Heart right ventricle (tissue), 16 donors: Measurements from ENCODE around the gene ATM. TPM values are rescaled to one million over a fixed set of nuclear protein-coding genes. Genes with fewer than 3 reads are reported as not detected.
"Not testable (repeated sequence)": the region's sequence is repeated elsewhere in the genome, so short reads cannot be mapped to it uniquely, and the experiment has no call there.

ENCODE experiments used
- ATAC-seq, 8 donors: fragments of 200-7000 bp; cut with Tn5 transposase; one replicate each; pipeline ENCODE4 v1.9.1; 2020; ENCODE audit warnings: mild to moderate bottlenecking in 8 of 8, moderate library complexity in 8 of 8, moderate number of reproducible peaks in 1 of 8
- DNase-seq, 2 donors: peaks; one replicate each; pipeline ENCODE4 v3.0.0-alpha.2; 2020
- H3K27ac ChIP-seq, 10 donors: fragments of 200-600 bp; sonication (generic) in 2 of 10; one replicate each; pipeline versions ENCODE4 v1.5.0 to v1.8.0; 2020 to 2022; ENCODE audit warnings: mild to moderate bottlenecking in 3 of 10
- H3K27me3 ChIP-seq, 7 donors: fragments of 200-600 bp; one replicate each; pipeline ENCODE4 v1.8.0; 2021 to 2022; ENCODE audit warnings: mild to moderate bottlenecking in 2 of 7
- H3K36me3 ChIP-seq, 9 donors: fragments of 200-600 bp; sonication (generic) in 1 of 9; one replicate each; pipeline versions ENCODE4 v1.5.0 to v1.8.0; 2020 to 2022; ENCODE audit warnings: mild to moderate bottlenecking in 2 of 9
- H3K4me1 ChIP-seq, 9 donors: fragments of 200-600 bp; sonication (generic) in 1 of 9; one replicate each; pipeline versions ENCODE4 v1.5.0 to v1.8.0; 2020 to 2022; ENCODE audit warnings: mild to moderate bottlenecking in 4 of 9
- H3K4me3 ChIP-seq, 10 donors: fragments of 200-600 bp; sonication (generic) in 2 of 10; one replicate each; pipeline versions ENCODE4 v1.5.0 to v1.8.0; 2020 to 2022; ENCODE audit warnings: mild to moderate bottlenecking in 7 of 10, moderate library complexity in 2 of 10
- H3K9me3 ChIP-seq, 11 donors: fragments of 200-600 bp in 10 of 11; sonication (generic) in 2 of 11; one replicate each; pipeline versions ENCODE4 v1.5.0 to v1.8.0; 2013 to 2022; ENCODE audit warnings: mild to moderate bottlenecking in 2 of 11, control low read depth in 1 of 11, moderate library complexity in 1 of 11
- WGBS, 2 donors: extraction: QIAGEN DNeasy Blood & Tissue Kit; methylation state at CpG; one replicate each; pipeline ENCODE4 v1.1.7; 2013; ENCODE audit warnings: inconsistent platforms in 1 of 2; 5-methylcytosine and 5-hydroxymethylcytosine counted together
- intact Hi-C, 10 donors: fragments of 100-400 bp; cut with DNase I; formaldehyde crosslinking; loops; one replicate each; pipeline versions ENCODE4 v1.11.1 to v1.14.2; 2022
- polyA plus RNA-seq, 2 donors: library from polyadenylated mRNA; stranded (reverse); fragments of 200-250 nt; gene quantifications; one replicate each; pipeline ENCODE4 v1.2.3, GENCODE V29; 2013
- total RNA-seq, 10 donors: library from RNA; stranded (reverse); fragmentation: NEBNext Ultra II Directional in 3 of 10; extraction: Animal tissue kit (Norgen Biotek cat#: 25700) in 3 of 10; gene quantifications; one replicate each; pipeline versions ENCODE4 v1.2.1 to v1.2.4, GENCODE V29; 2021 to 2023
- TF ChIP-seq, protein P1 (sequence below), 9 donors: fragments of 200-600 bp; sonication (generic) in 2 of 9; IDR thresholded peaks; one replicate each; pipeline versions ENCODE4 v1.5.0 to v1.8.0; 2021 to 2022; ENCODE audit warnings: antibody characterized with exemption in 9 of 9, mild to moderate bottlenecking in 5 of 9, moderate library complexity in 1 of 9
- donor health status: Arrhythmogenic right ventricular cardiomyopathy.
- donor health status: ischemic (EF 13 %, LVEDD 7.1; RV severe dilation, severe dysfunction).
- donor health status: healthy with polysubstance abuse.
- donor health status: DM: no; HTN: yes; CAD: no.
- donor health status: DM: no; HTN: no; CAD: no.
- donor health status: ischemic (EF 25% LVEDD 6.9; RV normal size, moderate dysfunction).
- donor health status: ischemic (EF 25% LVEDD 5.7; RV mildly dilated, moderate dysfunction).
- donor health status: healthy.
- donor health status: DM: yes; HTN: yes; CAD: no.
- donor health status: Ischemic cardiomyopathy.
- donor health status: ischemic (EF 35%, LVEDD 5.7; RV mildly dilated, moderate dysfunction).
- donor health status: nonischemic (EF 11% LVEDD 7.7; RV severe dilation, severe dysfunction).
- donor health status: DM: yes; HTN: yes; CAD: no.
- donor health status: PGD.
- donor health status: ischemic (EF 29% LVEDD 5.4; RV normal size, mild dysfunction).
- donor health status: nonischemic (EF 23%, LVEDD 6.1; RV moderate dilation, normal function).

The ATM gene
- total and polyA plus RNA-seq, 12 donors: 9.4 to 50.7 (median 33.7) TPM

DNA sequence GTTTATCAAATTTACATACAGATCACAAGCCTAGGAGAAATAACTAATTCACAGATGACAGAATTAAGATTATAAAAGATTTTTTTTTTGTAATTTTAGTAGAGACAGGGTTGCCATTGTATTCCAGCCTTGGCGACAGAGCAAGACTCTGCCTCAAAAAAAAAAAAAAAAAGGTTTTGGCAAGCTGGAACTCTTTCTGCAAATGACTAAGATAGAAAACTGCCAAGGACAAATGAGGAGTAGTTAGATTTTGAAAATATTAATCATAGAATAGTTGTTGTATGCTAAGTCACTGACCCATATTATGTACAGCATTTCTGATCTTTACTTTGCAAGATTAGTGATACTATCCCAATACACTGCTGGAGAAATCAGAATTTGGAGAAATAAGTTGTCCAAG, 145.3 kb downstream of the ATM start:
- no peaks in the 10 kb centered on the region for H3K4me1 ChIP-seq
- no peaks in the 10 kb centered on the region for H3K27me3 ChIP-seq
- H3K9me3 ChIP-seq: no peaks in the 10 kb centered on the region
- ATAC-seq (no peak), DNase-seq (no peak)
- no peak overlapping the region for H3K4me3 ChIP-seq
- TF ChIP-seq, protein P1, sequence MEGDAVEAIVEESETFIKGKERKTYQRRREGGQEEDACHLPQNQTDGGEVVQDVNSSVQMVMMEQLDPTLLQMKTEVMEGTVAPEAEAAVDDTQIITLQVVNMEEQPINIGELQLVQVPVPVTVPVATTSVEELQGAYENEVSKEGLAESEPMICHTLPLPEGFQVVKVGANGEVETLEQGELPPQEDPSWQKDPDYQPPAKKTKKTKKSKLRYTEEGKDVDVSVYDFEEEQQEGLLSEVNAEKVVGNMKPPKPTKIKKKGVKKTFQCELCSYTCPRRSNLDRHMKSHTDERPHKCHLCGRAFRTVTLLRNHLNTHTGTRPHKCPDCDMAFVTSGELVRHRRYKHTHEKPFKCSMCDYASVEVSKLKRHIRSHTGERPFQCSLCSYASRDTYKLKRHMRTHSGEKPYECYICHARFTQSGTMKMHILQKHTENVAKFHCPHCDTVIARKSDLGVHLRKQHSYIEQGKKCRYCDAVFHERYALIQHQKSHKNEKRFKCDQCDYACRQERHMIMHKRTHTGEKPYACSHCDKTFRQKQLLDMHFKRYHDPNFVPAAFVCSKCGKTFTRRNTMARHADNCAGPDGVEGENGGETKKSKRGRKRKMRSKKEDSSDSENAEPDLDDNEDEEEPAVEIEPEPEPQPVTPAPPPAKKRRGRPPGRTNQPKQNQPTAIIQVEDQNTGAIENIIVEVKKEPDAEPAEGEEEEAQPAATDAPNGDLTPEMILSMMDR (IDR thresholded peaks at IDR 0.05): no peak
- no peak overlapping the region for H3K27ac ChIP-seq
- peaks cover 0 to 65% (median 22%) of the 10 kb centered on the region in 9 donors for H3K36me3 ChIP-seq
- WGBS, 2 donors: 56 to 69% methylated on average over 1 of the region's 1 CpG
- intact Hi-C loops: no loop called here

DNA sequence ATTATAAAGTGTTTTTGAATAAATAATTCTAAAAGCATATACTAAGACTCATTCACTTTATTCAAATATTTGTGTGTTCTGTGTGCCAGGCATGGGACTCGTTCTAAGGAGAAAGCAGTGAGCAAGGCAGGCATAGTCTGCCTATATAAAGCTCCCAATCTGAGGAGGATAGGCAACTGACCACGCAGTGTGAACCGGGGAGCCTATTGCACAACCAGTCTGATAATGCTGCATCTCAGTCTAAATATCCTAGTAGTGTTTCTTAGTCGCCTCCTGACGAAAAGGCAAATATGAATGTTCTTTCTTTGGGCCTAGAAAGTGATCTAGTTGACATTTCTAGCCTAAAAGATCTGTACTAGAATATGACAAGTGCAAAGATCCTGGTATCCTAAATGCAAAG, 146.2 kb downstream of the ATM start:
- intact Hi-C loops: no loop called here
- H3K27ac ChIP-seq: no peak overlapping the region

DNA sequence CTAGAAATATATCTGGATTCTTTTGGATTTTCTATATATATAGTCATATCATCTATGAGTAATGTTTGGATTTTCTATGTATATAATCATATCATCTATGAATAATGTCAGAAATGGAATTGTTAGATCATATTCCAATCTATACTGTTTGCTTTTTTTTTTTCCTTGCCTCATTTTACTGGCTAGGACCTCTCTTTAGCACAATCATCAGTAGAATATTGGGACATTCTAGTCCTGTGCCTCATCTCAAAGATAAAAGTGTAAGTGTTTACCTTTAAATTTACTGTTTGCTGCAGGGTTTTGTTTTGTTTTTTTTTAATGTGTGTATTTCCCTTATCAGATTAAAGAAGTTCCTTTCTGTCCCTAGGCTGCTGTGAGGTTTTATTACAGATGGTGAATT, 147.4 kb downstream of the ATM start:
- ATAC-seq: no peak
- TF ChIP-seq, protein P1 (IDR thresholded peaks at IDR 0.05): no peak
- H3K4me3 ChIP-seq: no peak overlapping the region

More for the DNA sequence above, 146.2 kb downstream of the ATM start:
- WGBS, 2 donors: 65 to 94% methylated on average over 5 of the region's 5 CpGs
- Histone ChIP-seq H3K27me3 (no peaks in the 10 kb centered on the region), H3K9me3 (peaks cover 0 to 9% (median 0%) of the 10 kb centered on the region in 11 donors), H3K4me1 (no peaks in the 10 kb centered on the region), H3K36me3 (peaks cover 0 to 59% (median 22%) of the 10 kb centered on the region in 9 donors), H3K4me3 (no peak overlapping the region)
- DNase-seq (no peak), ATAC-seq (no peak)
- TF ChIP-seq, protein P1 (IDR thresholded peaks at IDR 0.05): no peak

DNA sequence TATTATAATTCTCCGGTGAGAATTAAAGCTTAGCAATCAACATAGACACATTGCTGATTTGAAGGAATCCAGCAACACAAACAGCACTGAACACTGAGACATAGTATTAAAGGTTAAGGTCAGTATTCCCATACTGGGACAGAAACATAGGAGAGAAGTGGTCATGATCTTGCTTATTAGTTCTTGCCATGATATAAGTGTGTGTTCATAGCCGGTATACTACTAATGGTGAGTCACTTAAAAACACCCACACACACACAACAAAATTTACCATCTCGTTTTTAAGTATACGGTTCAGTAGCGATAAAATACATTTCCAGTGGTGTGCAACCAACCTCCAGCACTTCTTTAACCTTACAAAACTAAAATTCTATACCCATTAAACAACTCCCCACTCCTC, 148.1 kb downstream of the ATM start:
- peaks cover 0 to 39% (median 10%) of the 10 kb centered on the region in 9 donors for H3K36me3 ChIP-seq
- H3K4me3 ChIP-seq: no peak overlapping the region
- no peak overlapping the region for H3K27ac ChIP-seq
- 75 to 78% methylated on average over 5 of the region's 5 CpGs for WGBS, 2 donors
- no peak for ATAC-seq
- TF ChIP-seq, protein P1 (IDR thresholded peaks at IDR 0.05): no peak
- H3K9me3 ChIP-seq: peaks cover 0 to 12% (median 0%) of the 10 kb centered on the region in 11 donors
- H3K27me3 ChIP-seq: no peaks in the 10 kb centered on the region
- no peak for DNase-seq
- H3K4me1 ChIP-seq: no peaks in the 10 kb centered on the region
- intact Hi-C loops: no loop called here

More for the DNA sequence above, 147.4 kb downstream of the ATM start:
- no peaks in the 10 kb centered on the region for H3K4me1 ChIP-seq
- peaks cover 0 to 46% (median 16%) of the 10 kb centered on the region in 9 donors for H3K36me3 ChIP-seq
- H3K27ac ChIP-seq: no peak overlapping the region
- no peak for DNase-seq
- intact Hi-C loops: no loop called here
- H3K9me3 ChIP-seq: peaks cover 0 to 12% (median 0%) of the 10 kb centered on the region in 11 donors
- no peaks in the 10 kb centered on the region for H3K27me3 ChIP-seq

DNA sequence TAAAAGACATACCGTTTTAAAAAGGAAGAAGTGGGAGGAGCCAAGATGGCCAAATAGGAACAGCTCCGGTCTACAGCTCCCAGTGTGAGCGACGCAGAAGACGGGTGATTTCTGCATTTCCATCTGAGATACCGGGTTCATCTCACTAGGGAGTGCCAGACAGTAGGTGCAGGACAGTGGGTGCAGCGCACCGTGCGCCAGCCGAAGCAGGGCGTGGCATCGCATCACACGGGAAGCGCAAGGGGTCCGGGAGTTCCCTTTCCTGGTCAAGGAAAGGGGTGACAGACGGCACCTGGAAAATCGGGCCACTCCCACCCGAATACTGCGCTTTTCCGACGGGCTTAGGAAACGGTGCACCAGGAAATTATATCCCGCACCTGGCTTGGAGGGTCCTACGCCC, 150.6 kb downstream of the ATM start:
- H3K4me1 ChIP-seq, H3K27me3 ChIP-seq, H3K27ac ChIP-seq, ATAC-seq, H3K4me3 ChIP-seq, DNase-seq, intact Hi-C loops: not testable (repeated sequence)
- WGBS, 2 donors: 95% methylated on average over 24 of the region's 24 CpGs
- Histone ChIP-seq H3K36me3 (peaks cover 0 to 20% (median 0%) of the 10 kb centered on the region in 9 donors), H3K9me3 (peaks cover 0 to 12% (median 0%) of the 10 kb centered on the region in 11 donors)
